Measurements from ENCODE around the gene FLOT1. TPM values are rescaled to one million over a fixed set of nuclear protein-coding genes. Genes with fewer than 3 reads are reported as not detected.

Gene FLOT1
- total and polyA plus RNA-seq, 2 of the 13 experiments (the other 11 are each of a cell fraction or from before 2014, with no cell fraction given) = 82.3 to 130 TPM

- peak; percentile 36; the same call in 1 of the 2 replicates for TF ChIP-seq ZNF431 (CRISPR knock-in tag; IDR thresholded peaks at IDR 0.05; ENCODE audit: borderline replicate concordance, low read depth)
- TF ChIP-seq MBD4 (IDR thresholded peaks at IDR 0.05; ENCODE audit: borderline replicate concordance, low read length) = peak; percentile 57; the same call in 1 of the 2 replicates
- no peak for TF ChIP-seq ATM (IDR thresholded peaks at IDR 0.05; ENCODE audit: borderline replicate concordance)
- TF ChIP-seq ZNF816 (CRISPR knock-in tag; IDR thresholded peaks at IDR 0.05; ENCODE audit: borderline replicate concordance) = peak; percentile 21; the same call in 1 of the 2 replicates
- 0 out of 2 replicates have a peak, but pooled peaks have one; percentile 29 for TF ChIP-seq SSRP1 (CRISPR knock-in tag; IDR thresholded peaks at IDR 0.05)
- peak; percentile 78; the same call in 1 of the 2 replicates for TF ChIP-seq ZNF841 (CRISPR knock-in tag; IDR thresholded peaks at IDR 0.05; ENCODE audit: borderline replicate concordance)
- TF ChIP-seq, protein P1, sequence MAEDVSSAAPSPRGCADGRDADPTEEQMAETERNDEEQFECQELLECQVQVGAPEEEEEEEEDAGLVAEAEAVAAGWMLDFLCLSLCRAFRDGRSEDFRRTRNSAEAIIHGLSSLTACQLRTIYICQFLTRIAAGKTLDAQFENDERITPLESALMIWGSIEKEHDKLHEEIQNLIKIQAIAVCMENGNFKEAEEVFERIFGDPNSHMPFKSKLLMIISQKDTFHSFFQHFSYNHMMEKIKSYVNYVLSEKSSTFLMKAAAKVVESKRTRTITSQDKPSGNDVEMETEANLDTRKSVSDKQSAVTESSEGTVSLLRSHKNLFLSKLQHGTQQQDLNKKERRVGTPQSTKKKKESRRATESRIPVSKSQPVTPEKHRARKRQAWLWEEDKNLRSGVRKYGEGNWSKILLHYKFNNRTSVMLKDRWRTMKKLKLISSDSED (CRISPR knock-in tag; IDR thresholded peaks at IDR 0.05) = no peak
- peak; percentile 23 for TF ChIP-seq PTBP1 (IDR thresholded peaks at IDR 0.05; ENCODE audit: low read depth, low read length, poor library complexity, severe bottlenecking)
- TF ChIP-seq ZNF281 (CRISPR knock-in tag; IDR thresholded peaks at IDR 0.05; ENCODE audit: borderline replicate concordance) = peak; percentile 60; the same call in 1 of the 2 replicates
- TF ChIP-seq HNF4A (CRISPR knock-in tag; IDR thresholded peaks at IDR 0.05) = 0 out of 2 replicates have a peak, but pooled peaks have one; percentile 8
- TF ChIP-seq PHF20 (CRISPR knock-in tag; IDR thresholded peaks at IDR 0.05) = 0 out of 2 replicates have a peak, but pooled peaks have one; percentile 31
- no peak for TF ChIP-seq IRF2 (CRISPR knock-in tag; IDR thresholded peaks at IDR 0.05)
- no peak for TF ChIP-seq POGZ (CRISPR knock-in tag; IDR thresholded peaks at IDR 0.05)
- 0 out of 2 replicates have a peak, but pooled peaks have one; percentile 9 for TF ChIP-seq ZNF343 (CRISPR knock-in tag; IDR thresholded peaks at IDR 0.05)
- no peak for TF ChIP-seq ZNF547 (CRISPR knock-in tag; IDR thresholded peaks at IDR 0.05)
- TF ChIP-seq NRL (CRISPR knock-in tag; IDR thresholded peaks at IDR 0.05; ENCODE audit: borderline replicate concordance) = 0 out of 2 replicates have a peak, but pooled peaks have one; percentile 31
- TF ChIP-seq ZBTB34 (CRISPR knock-in tag; IDR thresholded peaks at IDR 0.05) = no peak
- TF ChIP-seq ZNF20 (CRISPR knock-in tag; IDR thresholded peaks at IDR 0.05) = peak; percentile 84
- 0 out of 2 replicates have a peak, but pooled peaks have one; percentile 13 for TF ChIP-seq CREB3 (CRISPR knock-in tag; IDR thresholded peaks at IDR 0.05)
- TF ChIP-seq, protein P2, sequence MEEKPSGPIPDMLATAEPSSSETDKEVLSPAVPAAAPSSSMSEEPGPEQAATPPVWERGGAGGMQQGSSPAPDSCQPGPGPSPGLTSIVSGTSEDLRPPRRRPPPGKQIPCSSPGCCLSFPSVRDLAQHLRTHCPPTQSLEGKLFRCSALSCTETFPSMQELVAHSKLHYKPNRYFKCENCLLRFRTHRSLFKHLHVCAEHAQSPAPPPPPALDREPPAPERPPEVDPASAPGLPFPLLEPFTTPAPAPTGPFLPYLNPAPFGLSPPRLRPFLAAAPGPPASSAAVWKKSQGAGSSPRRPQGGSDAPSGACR (CRISPR knock-in tag; IDR thresholded peaks at IDR 0.05) = no peak
- TF ChIP-seq FIP1L1 (IDR thresholded peaks at IDR 0.05; ENCODE audit: borderline replicate concordance, insufficient read depth, low read depth, low read length) = 0 out of 2 replicates have a peak, but pooled peaks have one; percentile 9
These were observed 21.7 kb downstream of the FLOT1 start (continued) for GRCh38 chr6:30720738-30721197.
